Stimulated activated CD4-positive, alpha-beta T cell treated with anti-CD3 and anti-CD28 coated beads, Interleukin-4, amount 100 ng/mL, for 24 hours (primary cell): ENCODE measurements around the gene SYT11.
"Not testable (repeated sequence)": the region's sequence is repeated elsewhere in the genome, so short reads cannot be mapped to it uniquely, and the experiment has no call there.

Source experiments
- DNase-seq: peaks from one replicate; pipeline ENCODE4 v3.0.0-alpha.2; 2020

The SYT11 gene

DNA sequence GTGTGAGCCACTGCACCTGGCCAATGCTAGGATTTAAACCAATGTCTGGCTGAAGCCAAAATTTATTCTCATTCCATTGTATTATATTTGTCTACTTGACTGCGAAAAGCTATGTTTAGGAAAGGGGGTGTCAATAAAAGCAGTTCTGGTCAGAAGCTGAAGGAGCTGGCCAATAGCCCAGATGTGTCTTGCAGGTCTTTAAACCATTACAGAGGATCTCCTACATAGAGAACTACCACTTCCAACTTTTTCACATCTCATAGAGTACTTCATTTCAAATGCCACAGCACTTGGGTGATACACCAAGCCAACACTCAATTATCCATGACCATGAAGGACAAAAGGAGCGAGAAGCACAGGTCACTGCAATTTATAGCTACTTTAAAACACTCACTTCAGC is 2.5 kb downstream of the SYT11 start:
- DNase-seq: no peak

DNA sequence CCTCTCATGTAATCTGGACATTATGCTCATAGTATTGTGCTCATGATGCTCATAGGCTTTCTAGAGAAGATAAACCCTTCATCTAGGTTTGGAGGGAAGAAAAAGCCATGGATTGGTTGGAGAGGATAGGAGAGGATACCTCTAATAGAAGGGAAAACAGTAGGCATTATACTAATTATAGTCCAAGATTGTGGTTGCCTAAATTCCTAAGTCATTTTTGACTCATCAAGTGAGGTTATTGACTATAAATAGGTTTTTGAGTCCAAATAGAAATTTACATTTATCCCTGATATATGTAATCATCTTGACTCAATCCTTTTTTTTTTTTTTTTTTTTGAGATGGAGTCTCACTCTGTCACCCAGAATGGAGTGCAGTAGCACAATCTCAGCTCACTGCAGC is 5.0 kb downstream of the SYT11 start:
- DNase-seq: no peak

DNA sequence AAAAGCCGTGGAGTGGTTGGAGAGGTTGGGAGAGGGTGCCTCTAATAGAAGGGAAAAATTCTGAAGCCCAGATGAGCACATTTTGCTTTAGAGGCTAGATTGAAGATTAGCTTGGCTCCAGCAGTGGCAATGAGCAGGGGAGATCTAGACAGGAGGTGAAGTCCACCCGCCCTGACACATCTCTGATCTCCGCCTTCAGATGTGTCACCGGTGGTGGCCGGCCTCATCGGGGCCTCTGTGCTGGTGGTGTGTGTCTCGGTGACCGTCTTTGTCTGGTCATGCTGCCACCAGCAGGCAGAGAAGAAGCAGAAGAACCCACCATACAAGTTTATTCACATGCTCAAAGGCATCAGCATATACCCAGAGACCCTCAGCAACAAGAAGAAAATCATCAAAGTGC is 8.4 kb downstream of the SYT11 start:
- no peak for DNase-seq

DNA sequence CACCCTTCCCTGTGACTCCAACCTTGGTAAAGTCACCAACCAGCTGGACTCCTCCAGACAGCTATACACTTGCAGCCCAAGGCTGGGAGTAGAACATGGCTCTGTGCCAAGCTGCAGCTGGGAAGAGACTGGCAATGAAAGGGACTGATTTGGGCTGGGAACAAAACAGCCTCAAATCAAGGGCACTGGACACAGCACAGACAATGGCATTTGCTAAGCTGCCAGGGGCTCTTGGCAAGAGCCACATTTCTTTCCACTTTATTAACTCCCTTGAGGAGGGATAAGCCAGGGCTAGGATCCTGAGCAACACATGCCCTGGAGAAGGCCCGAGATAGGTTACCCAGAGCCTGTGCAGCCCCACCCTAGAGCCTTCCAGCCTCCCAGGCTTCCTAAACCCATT is 12.0 kb downstream of the SYT11 start:
- DNase-seq: no peak

DNA sequence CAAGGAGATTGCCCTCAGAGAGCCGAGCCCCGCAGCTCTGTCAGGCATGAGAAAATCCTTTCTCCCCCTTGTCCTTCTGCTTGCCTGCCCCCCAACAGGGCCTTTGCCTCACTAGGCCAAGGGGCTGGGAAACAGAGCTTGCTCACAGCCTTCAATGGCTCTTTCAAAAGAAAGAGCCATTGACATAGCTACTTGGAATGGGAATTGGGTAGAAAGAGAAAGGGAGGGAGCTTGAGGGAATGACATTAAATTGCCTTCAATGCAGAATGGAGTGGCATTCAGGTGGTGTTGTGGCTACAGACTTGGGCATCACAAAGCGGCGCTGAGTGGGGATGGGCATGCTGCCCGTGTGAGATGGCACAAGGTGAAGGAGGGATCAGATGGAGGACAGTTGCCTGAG is 13.2 kb downstream of the SYT11 start:
- no peak for DNase-seq

DNA sequence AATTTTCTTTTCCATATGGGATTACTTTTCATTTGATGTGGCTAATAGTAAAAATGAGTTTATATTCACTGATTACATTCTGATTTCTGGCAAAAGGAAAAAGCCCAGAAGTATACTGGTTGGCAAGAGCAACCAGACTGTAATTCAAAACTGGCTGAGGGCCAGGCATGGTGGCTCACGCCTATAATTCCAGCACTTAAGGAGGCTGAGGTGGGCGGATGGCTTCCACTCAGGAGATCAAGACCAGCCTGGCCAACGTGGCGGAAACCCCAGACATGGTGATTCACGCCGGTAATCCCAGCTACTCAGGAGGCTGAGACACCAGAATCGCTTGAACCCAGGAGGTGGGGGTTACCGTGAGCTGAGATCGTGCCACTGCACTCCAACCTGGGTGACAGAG is 14.5 kb downstream of the SYT11 start:
- no peak for DNase-seq

DNA sequence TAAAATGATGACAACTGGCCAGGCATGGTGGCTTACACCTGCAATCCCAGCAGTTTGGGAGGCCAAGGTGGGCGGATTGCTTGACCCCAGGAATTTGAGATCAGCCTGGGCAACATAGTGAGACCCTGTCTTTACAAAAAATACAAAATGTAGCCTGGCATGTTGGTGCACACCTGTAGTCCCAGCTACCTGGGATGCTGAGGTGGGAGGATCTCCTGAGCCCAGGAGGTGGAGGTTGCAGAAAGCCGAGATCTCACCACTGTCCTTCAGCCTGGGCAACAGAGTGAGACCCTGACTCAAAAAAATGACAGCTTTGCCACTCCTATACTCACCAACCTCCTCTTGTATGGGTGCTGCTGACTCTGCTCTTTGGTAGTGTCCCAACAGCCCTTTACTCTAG is 18.6 kb downstream of the SYT11 start:
- no peak for DNase-seq

DNA sequence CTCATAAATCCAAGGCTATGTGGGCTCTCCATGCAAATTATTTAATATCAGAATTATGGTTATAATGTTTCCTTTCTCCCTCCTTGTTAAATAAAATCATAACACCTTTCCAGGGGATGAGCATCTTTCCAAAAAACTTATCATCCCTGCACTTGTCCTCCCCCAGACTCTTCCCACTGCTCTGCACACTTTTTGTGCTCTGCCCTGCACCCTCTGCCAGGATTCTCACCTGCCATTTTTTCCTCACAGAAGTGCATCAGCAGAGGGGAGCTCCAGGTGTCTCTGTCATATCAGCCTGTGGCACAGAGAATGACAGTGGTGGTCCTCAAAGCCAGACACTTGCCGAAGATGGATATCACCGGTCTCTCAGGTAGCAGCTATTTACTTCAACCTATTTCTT is 20.9 kb downstream of the SYT11 start:
- DNase-seq: no peak

DNA sequence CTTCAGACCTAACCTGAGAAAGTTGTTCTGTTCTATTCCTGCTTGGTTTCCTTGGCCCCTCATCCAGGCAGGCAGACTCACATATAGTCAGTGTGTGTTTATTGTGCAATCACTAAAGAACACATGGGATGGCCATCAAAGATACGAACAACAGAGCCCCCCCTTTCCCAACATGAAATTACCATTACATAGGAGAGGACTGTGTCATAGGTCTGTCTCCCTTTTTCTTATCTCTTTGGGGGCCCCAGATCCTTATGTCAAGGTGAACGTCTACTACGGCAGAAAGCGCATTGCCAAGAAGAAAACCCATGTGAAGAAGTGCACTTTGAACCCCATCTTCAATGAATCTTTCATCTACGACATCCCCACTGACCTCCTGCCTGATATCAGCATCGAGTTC is 21.6 kb downstream of the SYT11 start:
- no peak for DNase-seq

DNA sequence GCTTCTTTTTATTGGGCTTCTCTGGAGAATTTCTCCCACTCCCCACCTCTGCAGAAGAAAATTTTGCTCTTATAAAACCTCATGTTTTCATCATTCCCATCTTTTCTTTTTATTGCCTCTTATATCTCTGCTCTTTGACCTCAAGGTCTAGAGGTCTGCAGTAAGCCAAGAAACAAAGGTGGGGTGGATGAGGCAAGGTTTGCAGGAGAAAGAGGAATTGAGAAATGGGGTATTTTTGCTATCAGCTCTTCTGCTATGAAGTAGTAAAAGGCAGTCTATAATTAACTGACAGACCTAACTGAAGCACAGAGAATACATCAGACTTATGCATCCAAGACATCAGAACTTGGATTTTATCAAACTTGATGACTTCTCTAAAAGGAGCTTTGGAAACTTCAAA is 22.9 kb downstream of the SYT11 start:
- DNase-seq: no peak

DNA sequence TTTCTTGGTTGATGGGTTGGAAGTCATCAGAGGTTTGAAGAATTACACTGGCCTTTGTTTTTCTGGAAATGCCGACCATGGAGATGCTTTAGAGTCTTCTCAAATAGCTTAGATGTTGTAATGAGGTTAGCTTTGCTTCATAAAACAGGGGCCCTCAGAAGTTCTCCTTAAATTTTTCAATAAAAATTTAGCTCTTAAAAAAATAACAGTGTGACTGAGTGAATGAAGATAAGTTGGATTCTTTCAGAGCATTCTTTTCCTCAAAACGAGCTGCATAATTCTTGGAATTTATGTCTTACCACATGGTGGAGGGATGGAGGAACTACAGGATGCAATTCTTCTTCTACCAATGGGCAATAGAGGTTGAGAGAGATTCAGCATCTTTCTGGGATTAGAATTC is 23.4 kb downstream of the SYT11 start:
- no peak for DNase-seq

DNA sequence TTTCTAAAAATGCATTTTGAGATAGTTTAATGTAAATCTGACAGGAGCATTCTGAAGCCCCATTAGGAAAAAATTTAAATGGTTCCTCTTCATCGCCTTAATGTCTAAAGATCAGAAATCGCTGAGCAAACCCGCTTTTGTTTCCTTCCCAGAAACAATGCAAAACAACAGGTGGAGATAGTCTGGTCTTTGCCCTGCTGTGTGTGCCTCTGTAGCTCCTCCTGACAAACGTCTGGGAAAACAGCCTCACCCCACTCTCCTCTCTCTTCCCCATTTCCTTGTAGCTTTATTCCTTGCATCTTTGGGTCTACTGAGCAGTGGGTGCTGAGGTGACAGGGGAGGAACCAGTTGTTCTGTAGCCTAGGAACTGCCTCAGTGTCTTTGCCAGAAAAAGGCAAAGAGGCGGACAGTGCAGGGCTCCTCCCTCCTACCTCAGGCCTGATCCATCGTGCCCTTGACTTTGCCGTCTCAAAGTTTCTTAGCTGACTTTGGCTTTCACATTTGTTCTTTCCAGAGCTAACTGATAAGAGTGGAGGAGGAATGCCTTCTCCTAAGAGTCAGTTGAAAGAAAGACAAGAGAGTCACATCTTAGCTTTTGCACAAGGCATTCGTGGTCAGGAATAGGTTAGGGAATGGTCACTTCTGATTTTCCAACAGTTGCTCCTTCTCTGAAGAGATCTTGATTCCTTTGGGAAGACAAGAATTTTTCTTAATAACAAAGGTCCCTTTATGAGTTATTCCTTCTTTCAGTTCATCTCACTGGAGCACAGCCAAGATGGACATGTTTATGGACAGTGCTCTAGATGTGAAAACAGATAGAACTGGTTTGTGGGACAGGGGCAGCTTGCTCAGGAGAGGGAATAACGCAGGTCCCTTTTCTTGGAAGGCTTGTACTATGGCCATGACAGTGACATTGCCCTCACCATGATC is 24.9 kb downstream of the SYT11 start:
- no peak for DNase-seq

DNA sequence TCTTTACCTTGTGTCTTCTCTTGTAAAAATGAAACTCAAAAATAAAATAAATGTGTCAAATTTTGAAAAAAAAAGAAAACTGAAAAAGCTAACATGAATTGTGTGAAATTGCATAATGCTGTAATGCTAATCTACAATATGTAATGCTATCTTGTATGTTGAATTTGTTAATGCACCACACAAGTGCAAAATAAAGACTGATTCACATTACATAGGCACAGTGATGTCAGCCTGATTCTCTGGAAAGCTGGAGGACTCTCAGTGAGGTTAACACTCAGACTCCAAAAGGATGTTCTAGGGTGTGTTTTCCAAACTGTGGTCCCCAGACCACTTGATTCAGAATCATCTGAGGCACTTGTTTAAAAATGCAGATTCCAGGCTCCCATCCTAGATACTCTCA is 25.6 kb downstream of the SYT11 start:
- no peak for DNase-seq

DNA sequence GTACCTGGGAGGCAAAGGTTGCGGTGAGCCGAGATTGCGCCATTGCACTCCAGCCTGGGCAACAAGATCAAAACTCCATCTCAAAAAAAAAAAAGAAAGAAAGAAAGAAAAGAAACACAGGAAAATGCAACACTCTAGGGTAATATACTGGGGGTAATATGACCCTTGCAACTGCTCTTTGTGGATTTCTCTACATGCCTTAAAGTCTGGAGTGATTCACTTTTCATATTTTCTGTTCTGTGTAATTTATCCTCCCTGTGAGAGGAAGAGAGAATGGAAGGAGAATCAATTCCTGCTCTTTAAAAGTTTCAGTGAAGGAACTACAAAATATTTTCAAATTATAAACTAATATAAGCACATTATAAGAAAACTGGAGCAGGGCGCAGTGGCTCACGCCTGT is 29.1 kb downstream of the SYT11 start:
- no peak for DNase-seq

DNA sequence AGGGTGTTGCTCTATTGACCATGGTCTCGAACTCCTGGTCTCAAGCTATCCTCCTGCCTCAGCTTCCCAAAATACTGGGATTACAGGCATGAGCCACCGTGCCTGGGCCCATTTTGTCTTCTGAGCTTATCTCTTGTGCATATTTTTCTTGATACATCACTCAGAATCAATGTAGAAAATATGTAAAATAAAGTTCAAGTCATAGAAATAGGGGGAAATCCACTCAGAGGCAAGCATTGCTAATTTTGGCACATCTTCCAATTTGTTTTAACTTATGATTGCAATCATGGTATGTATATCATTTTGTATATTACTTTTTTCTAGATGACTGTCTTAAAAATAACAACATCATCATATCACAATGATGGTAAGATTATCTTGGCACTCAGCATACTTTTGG is 30.2 kb downstream of the SYT11 start:
- no peak for DNase-seq

DNA sequence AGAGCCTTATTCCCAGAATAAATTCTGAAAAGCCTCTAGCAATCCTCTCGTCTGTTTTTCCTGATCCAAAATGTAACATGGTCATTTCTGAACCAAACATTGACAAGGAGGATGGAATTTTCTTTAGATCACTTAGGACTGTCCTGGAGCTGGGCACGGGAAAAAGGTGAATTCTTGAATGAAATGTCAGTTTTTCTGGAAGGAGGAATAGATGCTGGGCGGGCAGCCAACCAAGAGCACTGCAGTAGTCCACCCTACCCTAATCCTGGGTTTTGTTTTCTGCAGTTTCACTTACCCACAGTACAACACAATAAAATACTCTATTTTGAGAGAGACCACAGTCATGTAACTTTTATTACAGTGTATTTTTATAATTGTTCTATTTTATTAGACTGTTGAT is 30.9 kb downstream of the SYT11 start:
- no peak for DNase-seq

DNA sequence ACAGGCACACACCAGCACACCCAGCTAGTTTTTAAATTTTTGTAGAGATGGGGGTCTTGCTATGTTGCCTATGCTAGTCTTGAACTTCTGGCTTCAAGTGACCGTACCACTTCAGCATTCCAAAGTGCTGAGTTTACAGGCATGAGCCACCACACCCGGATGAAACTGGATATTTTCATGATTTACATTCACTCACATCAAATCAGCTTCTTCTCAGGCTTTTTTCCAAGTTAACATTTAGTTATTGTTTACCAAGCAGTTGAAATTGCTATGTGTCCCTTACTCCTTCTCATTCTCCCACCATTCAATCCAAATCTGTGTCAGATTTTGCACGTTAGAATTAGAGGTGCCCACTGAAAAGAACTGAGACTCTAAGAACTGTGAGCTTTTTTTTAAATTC is 33.4 kb downstream of the SYT11 start:
- no peak for DNase-seq

DNA sequence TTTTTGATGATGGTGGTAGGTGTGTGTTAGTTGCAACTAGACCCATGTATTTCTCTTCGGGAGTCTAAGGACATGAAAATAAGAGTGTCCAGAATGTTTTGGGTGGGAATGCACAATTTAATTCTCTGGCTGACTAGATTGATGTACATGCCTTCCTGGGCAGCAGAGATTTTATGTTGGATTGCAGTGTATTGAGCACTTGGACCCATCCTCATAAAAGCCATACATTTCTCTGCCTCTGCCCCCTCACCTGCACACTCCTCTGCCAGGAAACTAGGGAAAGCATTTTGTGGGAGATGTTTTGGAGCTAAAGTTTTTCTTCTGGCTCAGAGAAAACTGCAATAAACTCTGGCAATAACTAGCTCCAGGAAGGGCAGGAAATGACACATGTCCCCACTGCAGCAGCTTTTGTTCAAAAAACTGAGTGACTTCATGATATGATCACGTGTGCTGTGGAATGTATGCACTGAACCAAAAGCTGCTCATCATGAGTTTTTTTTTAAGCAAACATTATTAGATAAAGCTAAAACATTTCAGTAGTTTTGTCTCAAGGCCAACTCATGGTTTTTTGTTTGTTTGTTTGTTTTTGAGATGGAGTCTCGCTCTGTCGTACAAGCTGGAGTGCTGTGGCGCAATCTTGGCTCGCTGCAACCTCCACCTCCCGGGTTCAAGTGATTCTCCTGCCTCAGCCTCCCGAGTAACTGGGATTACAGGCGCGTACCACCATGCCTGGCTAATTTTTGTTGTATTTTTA is 34.2 kb downstream of the SYT11 start:
- DNase-seq: peak; percentile 15

DNA sequence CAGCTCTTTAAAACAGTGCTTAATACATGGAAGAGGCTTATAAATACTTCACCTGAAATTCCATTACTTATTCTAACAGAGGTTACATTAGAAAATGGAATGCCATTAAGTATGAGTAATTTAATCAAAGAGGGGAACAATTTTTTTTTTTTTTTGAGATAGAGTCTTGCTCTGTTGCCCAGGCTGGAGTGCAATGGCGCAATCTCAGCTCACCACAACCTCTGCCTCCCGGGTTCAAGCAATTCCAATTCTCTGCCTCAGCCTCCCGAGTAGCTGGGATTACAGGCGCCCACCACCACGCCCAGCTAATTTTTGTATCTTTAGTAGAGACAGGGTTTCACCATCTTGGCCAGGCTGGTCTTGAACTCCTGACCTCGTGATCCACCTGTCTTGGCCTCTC is 36.2 kb downstream of the SYT11 start:
- not testable (repeated sequence) for DNase-seq

DNA sequence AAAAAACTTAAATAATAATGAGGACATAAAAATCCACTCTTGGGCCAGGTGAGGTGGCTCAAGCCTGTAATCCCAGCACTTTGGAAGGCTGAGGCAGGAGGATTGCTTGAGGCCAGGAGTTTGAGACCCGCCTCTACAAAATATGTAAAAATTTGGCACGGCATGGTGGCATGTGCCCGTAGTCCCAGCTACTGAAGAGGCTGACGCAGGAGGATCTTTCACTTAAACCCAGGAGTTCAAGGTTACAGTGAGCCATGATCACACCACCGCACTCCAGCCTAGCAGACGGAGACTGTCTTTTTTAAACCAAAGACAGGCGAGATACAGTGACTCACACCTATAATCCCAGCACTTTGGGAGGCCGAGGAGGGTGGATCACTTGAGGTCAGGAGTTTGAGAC is 37.1 kb downstream of the SYT11 start:
- DNase-seq: not testable (repeated sequence)

DNA sequence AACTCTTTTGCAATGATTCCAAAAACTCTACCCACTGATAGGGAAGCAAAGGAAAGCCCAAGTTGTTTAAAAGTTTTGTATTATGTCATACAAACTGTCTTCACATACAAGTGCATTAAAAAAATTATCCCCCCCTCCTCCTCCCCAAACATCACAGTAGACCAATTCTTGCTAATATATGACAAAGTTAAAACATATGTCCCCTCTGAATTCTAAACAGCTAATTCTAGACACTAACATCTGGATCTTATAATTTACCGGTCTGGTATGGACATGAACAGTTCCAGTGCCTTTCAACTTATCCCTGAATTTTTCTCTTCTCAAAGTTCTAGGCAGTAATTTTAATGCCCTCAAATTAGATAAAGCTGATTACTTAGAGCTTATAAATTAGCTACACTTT is 38.4 kb downstream of the SYT11 start:
- no peak for DNase-seq

DNA sequence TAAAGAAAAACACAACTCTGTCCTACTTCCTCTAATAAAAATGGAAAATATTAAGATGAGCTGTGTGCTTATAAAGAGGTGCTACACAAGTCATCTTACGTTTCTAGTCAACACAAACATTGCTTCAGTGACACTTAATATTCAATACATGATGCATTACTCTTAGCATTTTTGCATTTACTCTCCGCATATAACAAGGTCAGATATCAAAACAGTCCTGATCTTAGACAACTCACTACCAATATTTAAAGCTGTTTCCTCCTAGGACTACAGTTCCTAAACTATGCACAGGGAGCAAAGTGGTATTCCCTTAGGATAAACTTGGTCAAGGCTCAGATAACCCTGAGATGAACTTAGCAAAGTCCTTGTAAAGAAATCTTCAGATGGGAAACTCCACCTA is 39.5 kb downstream of the SYT11 start:
- no peak for DNase-seq

DNA sequence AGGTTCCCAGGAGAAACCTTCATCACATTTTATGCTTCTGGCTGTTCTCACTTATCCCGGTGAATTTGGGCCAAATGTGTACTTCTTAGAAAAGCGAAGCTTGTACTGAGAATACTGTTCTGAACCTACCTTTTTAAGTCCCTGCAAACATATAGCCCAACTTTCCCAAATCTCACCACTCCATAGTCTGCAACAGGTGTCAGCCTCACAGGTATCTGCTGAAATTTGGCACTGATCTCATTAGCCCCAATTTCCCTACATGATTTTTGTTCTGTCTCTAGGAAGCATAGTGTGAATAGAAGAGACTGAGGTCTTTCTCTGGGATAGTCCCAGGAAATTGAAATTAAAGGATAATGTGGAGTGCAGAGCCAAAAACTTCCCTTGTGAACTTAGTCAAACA is 40.3 kb downstream of the SYT11 start:
- DNase-seq: no peak

DNA sequence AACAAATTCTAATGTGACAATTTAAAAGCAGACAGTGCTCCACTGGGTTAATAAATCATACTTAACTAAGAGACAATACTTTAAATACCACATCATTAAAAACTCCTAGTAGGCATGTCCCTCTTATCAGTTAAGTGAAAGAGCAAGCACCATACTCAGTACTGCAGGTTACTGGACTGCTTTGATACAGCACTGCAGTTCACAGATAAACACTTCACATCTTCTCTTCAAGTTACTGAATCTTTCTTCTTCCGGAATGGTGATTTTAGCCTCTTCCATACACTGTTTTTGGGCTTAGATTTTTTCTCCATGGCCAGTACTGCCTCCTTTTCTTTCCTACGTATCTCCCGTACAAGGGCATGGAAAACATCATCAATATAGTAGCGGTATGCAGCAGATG is 40.8 kb downstream of the SYT11 start:
- no peak for DNase-seq

DNA sequence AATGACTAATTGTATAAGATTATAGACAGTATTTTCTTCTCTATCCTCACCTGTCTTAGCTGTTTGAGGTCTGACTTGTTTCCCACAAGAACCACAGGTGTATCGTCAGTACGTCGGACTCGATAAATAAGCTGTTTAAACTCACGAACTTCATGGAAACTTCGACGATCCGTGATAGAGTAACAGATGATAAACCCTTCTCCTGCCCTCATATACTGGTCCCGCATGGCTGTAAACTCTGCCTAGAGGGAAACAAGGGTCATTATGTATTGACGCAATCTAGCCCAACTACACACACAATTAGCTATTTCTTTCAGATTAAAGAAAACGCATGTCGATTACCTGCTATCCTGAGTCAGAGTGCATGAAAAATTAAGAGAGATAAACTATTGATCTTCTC is 44.9 kb downstream of the SYT11 start:
- DNase-seq: no peak
